Activated gamma-delta T cell treated with Interleukin-2 at 50 U/mL for 16 hours (primary cell): ENCODE data around the gene ANKHD1.

ENCODE experiments used
- DNase-seq: peaks from one replicate; pipeline ENCODE4 v3.0.0-alpha.2; 2020

The ANKHD1 gene

GRCh38 chr5:140401362-140402257, at the start of gene ANKHD1:
Gene ANKHD1, plus strand, starts transcription at chr5:140401833. Its CDS starts 135 bp downstream, at chr5:140401968.
- DNase-seq, result peak; percentile 95

- DNase-seq, result no peak
Measured at GRCh38 chr5:140355546-140355945, 46.1 kb upstream of the ANKHD1 start.

GRCh38 chr5:140356853-140357725, 44.5 kb upstream of the ANKHD1 start:
- DNase-seq, result no peak

DNA sequence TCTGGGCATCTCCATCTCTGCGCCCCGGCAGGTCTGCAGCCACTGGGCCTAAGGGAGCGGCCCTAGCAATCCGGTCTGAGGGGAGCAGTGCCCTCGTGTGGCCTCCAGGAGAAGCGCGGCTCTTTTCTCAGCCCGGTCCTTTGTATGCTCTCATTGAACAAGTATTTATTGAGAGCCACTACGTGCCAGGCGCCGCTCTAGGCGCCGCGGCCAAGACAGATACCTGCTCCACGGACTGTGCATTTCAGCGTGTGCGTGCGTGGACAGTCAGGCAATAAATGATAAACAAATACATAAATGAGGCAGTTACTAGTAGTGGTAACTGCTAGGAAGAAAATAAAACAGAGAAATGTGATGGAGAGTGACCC, 43.9 kb upstream of the ANKHD1 start:
- DNase-seq, result peak; percentile 65

DNA sequence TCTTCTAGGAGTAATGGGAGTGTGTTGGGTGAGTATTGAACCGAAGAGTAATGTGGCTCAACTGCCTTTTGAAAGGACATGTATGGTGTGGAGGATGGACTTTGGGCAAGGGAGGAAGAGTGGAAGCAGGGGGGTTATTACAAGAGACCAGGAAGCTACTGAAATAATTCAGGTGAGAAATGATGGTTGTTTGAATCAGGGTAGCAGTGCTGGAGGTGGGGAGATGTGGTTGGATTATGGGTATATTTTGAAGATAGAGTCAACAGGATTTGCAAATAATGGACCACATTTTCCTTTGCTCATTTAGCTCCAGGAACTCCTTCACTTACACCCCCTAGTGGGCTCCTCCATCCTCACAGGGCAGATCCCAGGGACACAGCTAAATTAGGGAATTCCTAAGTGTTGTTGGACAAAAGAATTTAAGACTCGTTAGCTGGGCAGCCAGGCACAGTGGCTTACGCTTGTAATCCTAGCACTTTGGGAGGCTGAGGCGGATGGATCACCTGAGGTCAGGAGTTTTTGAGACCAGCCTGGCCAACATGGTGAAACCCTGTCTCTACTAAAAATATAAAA, 42.8 kb upstream of the ANKHD1 start:
- no peak for DNase-seq

DNA sequence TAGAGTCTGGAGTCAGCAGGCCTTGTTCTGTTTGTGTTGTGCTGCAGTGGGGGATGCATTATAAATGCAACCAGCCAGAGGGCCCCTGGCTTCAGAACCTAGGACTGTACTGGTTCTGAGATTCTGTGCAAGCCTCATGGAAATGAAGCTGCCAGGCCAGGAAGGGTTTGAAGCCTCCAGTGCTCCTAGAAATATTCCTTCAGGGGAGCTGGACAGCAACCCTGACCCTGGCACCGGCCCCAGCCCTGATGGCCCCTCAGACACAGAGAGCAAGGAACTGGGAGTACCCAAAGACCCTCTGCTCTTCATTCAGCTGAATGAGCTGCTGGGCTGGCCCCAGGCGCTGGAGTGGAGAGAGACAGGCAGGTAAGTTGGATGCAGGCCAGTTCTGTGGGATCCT, 41.5 kb upstream of the ANKHD1 start, which contains the start of gene SLC4A9:
SLC4A9 (plus strand) TSS at position 94 of the 400 bp plus-strand sequence; CDS start at position 137, 43 bp downstream.
- DNase-seq, result no peak

DNA sequence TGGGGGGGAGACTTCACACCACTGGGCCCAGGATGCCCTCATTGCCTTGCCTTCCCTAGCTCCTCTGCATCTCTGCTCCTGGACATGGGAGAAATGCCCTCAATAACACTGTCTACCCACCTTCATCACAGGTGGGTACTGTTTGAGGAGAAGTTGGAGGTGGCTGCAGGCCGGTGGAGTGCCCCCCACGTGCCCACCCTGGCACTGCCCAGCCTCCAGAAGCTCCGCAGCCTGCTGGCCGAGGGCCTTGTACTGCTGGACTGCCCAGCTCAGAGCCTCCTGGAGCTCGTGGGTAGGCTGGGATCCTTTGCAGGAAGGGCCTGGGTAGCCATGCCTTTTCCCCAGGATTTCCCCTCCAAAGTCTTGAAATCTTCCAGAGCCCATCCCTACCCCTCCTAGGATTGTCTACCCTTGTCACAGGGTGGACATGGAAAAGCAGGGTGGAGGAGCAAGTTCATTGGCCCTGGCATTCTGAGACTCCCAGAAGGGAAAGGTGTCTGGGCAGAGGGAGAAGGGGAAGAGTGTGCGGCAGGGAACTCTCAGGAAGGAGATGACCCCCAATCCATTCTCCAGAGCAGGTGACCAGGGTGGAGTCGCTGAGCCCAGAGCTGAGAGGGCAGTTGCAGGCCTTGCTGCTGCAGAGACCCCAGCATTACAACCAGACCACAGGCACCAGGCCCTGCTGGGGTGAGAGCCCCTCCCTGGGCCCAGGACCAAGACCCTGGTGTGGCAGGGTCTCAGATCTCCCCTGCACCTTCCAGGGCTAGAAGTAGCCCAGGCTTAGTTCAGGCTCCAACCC, 40.8 kb upstream of the ANKHD1 start:
- DNase-seq, result no peak

- DNase-seq, result no peak
Measured at GRCh38 chr5:140361901-140362300, 39.7 kb upstream of the ANKHD1 start.

DNA sequence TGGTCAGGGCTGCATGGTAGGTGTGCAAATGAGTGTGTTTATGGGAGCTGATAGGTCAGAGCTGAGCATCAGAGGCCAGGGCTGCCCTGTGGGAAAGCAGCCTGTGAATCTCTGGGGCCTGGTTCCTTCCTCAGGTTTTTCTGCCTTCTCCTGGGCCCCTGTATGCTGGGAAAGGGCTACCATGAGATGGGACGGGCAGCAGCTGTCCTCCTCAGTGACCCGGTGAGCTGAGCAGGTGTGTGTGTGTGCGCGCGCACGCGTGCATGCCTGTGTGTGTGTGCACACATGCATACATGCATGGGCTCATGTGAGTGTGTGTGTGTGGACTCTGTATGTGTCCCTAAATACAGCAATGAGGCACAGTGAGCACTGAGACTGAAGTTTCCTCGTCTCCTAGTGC, 39.3 kb upstream of the ANKHD1 start:
- DNase-seq, result no peak

GRCh38 chr5:140362875-140363630, 38.6 kb upstream of the ANKHD1 start:
- DNase-seq, result peak; percentile 79

GRCh38 chr5:140363631-140364471, 37.8 kb upstream of the ANKHD1 start:
- no peak for DNase-seq

- no peak for DNase-seq
Measured at GRCh38 chr5:140364472-140364765, 37.2 kb upstream of the ANKHD1 start.

DNA sequence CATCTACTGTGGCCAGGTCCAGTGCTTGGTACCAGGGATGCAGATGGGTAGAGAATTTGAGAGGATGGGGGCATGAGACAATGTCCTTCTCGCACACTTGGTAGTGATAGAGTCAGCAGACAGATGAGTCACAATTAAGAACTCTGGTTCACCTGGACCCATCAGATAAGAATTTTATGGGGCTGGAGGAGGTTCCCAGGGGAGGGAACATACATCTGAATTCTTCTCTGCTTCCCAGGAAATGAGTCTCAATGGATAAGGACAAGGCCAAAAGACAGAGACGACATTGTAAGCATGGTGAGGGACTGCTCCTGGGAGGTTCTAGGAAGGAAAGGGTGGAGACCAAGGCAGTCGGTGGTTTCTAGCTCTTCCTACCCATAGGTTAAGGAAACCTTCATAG, 36.4 kb upstream of the ANKHD1 start:
- no peak for DNase-seq

DNA sequence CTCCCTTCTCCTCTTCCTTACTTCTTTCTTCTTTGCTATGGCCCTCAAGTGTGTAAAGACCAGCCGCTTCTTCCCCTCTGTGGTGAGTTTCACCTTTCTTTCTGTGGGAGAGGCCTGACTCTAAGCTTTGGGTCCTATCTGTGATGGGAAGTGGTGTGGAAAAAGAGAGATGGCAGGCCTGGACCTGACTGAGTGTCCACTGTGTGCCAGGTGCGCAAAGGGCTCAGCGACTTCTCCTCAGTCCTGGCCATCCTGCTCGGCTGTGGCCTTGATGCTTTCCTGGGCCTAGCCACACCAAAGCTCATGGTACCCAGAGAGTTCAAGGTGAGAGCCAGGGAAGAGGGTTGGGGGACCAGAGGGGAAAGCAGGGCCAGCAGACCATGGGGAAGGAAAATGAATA, 35.7 kb upstream of the ANKHD1 start:
- no peak for DNase-seq

DNA sequence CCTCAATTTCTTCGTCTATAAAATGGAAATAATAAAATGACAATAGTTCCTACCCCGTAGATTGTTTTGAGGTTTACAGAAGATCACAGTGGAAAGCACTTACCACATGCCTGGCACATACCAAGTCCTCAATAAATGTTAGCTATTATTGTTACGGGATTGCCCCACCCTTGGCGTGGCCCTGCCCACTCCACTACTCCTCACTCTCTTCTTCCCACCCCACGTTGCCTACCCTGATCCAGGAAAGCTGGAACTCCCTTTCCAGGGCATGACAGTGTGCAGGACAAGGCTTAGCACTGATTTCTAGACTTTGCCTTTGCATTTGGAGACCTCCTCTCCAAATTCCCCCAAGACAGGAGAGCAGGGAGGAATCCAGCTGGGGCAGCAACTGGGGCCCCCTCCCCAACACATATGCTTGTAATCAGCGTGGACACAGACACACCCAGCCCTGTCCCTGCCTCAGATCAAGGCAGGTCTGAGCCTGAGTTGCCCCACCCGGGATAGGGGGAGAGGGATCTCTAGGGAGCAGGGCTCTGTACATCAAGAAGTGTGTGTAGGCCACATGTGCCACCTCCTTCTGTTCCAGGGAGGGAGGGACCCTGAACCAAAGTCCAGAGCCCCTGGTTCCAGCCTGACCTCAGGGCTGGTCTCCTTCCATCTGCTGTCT, 34.9 kb upstream of the ANKHD1 start:
- no peak for DNase-seq

GRCh38 chr5:140367256-140368013, 34.2 kb upstream of the ANKHD1 start:
- DNase-seq, result no peak

DNA sequence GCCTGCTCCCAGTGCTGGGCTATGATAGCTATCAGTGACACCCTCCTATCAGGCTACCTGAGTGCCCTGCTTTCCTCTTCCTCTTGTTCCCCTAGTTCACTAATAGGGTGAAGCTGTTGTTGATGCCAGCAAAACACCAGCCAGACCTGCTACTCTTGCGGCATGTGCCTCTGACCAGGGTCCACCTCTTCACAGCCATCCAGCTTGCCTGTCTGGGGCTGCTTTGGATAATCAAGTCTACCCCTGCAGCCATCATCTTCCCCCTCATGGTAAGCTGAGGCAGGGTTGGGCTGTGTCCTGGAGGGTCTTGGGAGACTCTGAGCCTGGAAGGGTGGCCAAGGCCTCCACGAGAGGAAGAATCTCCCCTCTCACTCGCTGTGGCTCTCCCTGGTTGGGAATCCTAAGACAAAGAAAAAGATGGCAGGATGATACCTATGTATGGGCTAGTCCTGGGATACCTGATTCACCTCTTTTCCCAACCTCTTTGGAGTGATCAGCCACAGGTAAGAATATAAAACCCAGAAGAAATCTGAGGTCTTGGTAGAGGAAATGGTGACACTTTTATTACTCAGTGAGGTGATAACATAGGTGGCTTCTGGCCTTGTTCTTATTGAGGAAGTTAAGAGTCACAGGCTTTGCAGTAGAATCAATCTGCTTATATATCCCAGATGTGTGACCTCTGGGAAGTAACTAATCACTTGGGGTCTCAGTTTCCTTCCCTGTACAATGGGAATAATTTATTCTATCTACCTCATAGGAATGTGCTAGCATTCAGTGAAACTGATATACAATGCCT, 30.1 kb upstream of the ANKHD1 start:
- DNase-seq, result no peak

DNA sequence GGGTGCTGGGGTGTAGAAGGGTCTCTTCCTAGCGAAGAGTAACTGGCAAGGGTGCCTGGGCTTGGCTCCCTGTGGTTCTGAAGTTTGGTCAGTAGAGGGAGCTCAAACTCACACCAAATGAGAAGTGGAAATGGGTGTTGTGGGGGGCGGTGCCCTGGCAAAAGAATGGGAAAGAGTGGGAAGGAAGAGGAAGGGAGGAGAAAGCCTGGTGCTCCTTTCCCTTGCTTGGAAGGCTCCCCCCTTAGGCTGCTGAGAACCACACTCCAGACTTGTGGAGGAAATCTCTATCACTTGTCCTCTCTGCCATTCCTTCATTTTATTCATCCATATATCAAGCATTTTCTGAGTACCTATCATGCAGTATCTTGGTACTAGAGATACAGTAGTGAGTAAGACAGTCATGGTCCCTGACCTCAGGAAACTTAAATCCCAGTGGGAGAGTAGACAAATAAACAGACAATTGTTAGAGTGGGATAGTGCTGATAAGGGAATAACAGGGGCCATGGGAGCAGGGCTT, 28.6 kb upstream of the ANKHD1 start:
- peak; percentile 27 for DNase-seq

- DNase-seq, result no peak
Measured at GRCh38 chr5:140381351-140381750, 20.3 kb upstream of the ANKHD1 start.
